Measurements from ENCODE around the gene DTX4.

Gene DTX4

GRCh38 chr11:59181746-59182456 is 10.0 kb downstream of the DTX4 start:
- 95 to 96% methylated on average over 33 of the region's 33 CpGs for WGBS, 2 experiments
- no peaks in the 10 kb centered on the region for H3K9me3 ChIP-seq (ENCODE audit: control insufficient read depth, low read length)
- H3K4me3 ChIP-seq (ENCODE audit: insufficient read depth, low read depth, low read length): no peak overlapping the region
- no peaks in the 10 kb centered on the region for H3K27me3 ChIP-seq (ENCODE audit: control insufficient read depth, insufficient read depth, low read length, poor library complexity, severe bottlenecking)
- H3K27ac ChIP-seq (ENCODE audit: insufficient read depth, low read depth, low read length, poor library complexity, severe bottlenecking): no peak overlapping the region
- peaks cover 33% of the 10 kb centered on the region for H3K4me1 ChIP-seq (ENCODE audit: control insufficient read depth, insufficient read depth, low read length)
- H3K36me3 ChIP-seq (ENCODE audit: control insufficient read depth, insufficient read depth, low read length): peaks cover 42% of the 10 kb centered on the region

DNA sequence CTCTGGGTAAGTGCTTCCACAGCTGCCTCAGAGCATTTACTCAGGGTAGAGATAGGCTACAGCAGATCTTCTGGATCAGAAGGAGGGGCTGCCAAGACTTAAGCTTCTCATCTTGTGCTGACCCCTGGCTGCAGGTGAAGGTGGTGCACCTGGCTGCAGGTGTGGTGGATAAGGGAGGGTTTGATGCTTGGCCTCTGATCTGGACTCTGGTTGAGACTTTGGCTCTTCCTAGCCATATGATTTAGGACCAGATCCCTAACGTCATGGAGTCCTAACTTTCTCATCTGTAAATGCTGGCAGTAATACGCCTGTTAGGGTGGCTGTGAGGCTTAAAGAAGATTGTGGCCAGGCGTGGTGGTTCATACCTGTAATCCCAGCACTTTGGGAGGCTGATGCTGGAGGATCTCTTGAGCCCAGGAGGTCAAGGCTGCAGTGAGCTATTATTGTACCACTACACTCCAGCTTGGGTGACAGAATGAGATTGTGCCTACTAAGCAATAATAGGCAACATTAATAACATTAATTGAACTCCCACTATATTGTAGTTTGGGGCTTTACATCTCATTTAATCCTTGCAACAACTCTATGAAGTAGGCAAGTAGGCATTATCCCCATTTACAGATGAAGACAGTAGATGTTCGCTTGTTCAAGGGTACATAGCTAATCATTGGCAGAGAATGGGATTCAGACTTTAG is 10.7 kb downstream of the DTX4 start:
- Histone ChIP-seq H3K9me3 (ENCODE audit: control insufficient read depth, low read length) (no peaks in the 10 kb centered on the region), H3K4me3 (ENCODE audit: insufficient read depth, low read depth, low read length) (no peak overlapping the region), H3K27me3 (ENCODE audit: control insufficient read depth, insufficient read depth, low read length, poor library complexity, severe bottlenecking) (no peaks in the 10 kb centered on the region), H3K27ac (ENCODE audit: insufficient read depth, low read depth, low read length, poor library complexity, severe bottlenecking) (no peak overlapping the region), H3K4me1 (ENCODE audit: control insufficient read depth, insufficient read depth, low read length) (peaks cover 33% of the 10 kb centered on the region), H3K36me3 (ENCODE audit: control insufficient read depth, insufficient read depth, low read length) (peaks cover 41% of the 10 kb centered on the region)
- WGBS, 2 experiments: 96 to 97% methylated on average over 4 of the region's 4 CpGs

DNA sequence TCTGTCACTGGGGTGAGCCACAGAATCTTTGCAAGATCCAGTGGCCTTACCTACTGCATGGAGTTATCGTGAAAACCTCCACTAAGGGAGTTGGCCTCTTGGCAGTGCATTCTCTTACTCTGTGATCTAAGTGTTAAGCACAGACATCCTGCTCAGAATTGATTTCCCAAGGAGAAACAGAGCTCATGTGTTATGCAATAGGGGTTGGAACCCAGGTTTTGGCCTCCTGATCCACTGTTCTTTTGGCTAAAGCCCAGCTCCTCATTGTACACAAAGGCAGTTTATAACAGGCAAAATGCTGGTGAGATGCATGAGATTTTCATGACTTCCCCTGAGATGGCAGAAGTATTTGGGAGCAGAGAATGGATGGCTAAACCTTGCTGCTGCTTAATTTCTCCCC is 11.8 kb downstream of the DTX4 start:
- Histone ChIP-seq H3K27ac (ENCODE audit: insufficient read depth, low read depth, low read length, poor library complexity, severe bottlenecking) (no peak overlapping the region), H3K4me1 (ENCODE audit: control insufficient read depth, insufficient read depth, low read length) (peaks cover 33% of the 10 kb centered on the region), H3K9me3 (ENCODE audit: control insufficient read depth, low read length) (no peaks in the 10 kb centered on the region), H3K4me3 (ENCODE audit: insufficient read depth, low read depth, low read length) (no peak overlapping the region), H3K36me3 (ENCODE audit: control insufficient read depth, insufficient read depth, low read length) (peaks cover 40% of the 10 kb centered on the region), H3K27me3 (ENCODE audit: control insufficient read depth, insufficient read depth, low read length, poor library complexity, severe bottlenecking) (no peaks in the 10 kb centered on the region)
- 94 to 97% methylated on average over 1 of the region's 1 CpG for WGBS, 2 experiments

DNA sequence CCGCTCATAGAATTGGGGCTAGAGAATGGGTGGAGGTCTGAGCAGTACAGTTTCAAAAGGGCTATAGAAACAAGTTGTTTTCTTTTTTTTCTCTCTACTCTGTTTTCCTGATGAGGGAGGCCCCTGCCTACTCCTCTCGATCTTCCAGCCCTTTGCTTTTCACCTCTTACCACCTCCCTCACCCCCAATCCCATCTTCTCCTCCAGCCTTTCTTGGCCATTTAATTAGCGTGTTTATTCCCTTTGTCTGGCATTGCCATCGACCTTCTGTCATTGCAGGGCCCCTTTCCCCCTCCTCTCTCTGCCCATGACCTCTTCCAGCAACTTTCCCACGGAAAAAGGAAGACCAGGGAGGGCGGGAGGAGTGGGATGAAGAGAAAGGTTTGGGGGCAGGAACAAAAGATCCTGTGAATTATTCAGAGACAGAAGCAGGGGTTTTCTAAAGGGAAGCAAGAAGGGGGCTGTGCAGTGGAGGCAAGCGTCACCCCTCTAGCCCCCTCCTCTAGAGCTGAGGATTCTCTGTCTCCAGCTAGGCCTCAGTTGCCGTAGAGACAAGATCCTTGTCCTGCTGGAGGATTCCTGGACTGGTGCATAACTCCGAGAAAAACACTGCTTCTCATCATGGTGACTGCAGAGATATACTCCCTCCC is 12.9 kb downstream of the DTX4 start:
- Histone ChIP-seq H3K36me3 (ENCODE audit: control insufficient read depth, insufficient read depth, low read length) (peaks cover 44% of the 10 kb centered on the region), H3K4me1 (ENCODE audit: control insufficient read depth, insufficient read depth, low read length) (peaks cover 33% of the 10 kb centered on the region), H3K27me3 (ENCODE audit: control insufficient read depth, insufficient read depth, low read length, poor library complexity, severe bottlenecking) (no peaks in the 10 kb centered on the region), H3K4me3 (ENCODE audit: insufficient read depth, low read depth, low read length) (no peak overlapping the region), H3K27ac (ENCODE audit: insufficient read depth, low read depth, low read length, poor library complexity, severe bottlenecking) (peak overlapping the region; percentile 83), H3K9me3 (ENCODE audit: control insufficient read depth, low read length) (no peaks in the 10 kb centered on the region)
- 63 to 66% methylated on average over 8 to 9 of the region's 9 CpGs for WGBS, 2 experiments

- Histone ChIP-seq H3K4me1 (ENCODE audit: control insufficient read depth, insufficient read depth, low read length) (peaks cover 33% of the 10 kb centered on the region), H3K27me3 (ENCODE audit: control insufficient read depth, insufficient read depth, low read length, poor library complexity, severe bottlenecking) (no peaks in the 10 kb centered on the region), H3K27ac (ENCODE audit: insufficient read depth, low read depth, low read length, poor library complexity, severe bottlenecking) (peak overlapping the region; percentile 83), H3K9me3 (ENCODE audit: control insufficient read depth, low read length) (no peaks in the 10 kb centered on the region), H3K36me3 (ENCODE audit: control insufficient read depth, insufficient read depth, low read length) (peaks cover 51% of the 10 kb centered on the region), H3K4me3 (ENCODE audit: insufficient read depth, low read depth, low read length) (no peak overlapping the region)
- WGBS, 2 experiments: 85 to 86% methylated on average over 5 of the region's 5 CpGs
Observed at GRCh38 chr11:59185386-59185945, 13.5 kb downstream of the DTX4 start.

DNA sequence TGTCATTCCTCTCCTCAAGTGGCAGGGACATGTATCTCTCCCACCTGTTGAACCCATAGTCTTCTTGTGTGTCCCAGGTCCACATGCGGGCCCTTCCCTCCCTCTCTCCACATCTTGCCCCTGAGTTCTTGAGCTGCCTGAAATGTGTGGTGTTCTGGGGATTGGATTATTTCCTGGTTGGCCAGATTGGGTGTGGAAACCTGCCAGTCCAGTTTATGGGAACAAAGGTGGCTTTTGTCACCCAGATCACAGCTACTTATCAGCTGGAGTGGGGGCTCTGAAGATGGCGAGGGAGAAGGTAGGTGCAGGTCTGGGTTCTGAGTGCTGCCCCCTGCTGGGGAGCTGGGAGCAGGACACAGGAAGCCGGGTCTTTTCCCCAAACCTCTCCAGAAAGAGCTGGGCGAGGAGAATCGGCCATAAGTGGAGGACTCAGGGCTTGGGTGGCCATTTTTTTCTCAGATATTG is 14.2 kb downstream of the DTX4 start:
- Histone ChIP-seq H3K4me1 (ENCODE audit: control insufficient read depth, insufficient read depth, low read length) (peaks cover 33% of the 10 kb centered on the region), H3K27ac (ENCODE audit: insufficient read depth, low read depth, low read length, poor library complexity, severe bottlenecking) (no peak overlapping the region), H3K27me3 (ENCODE audit: control insufficient read depth, insufficient read depth, low read length, poor library complexity, severe bottlenecking) (no peaks in the 10 kb centered on the region), H3K4me3 (ENCODE audit: insufficient read depth, low read depth, low read length) (no peak overlapping the region), H3K9me3 (ENCODE audit: control insufficient read depth, low read length) (no peaks in the 10 kb centered on the region), H3K36me3 (ENCODE audit: control insufficient read depth, insufficient read depth, low read length) (peaks cover 57% of the 10 kb centered on the region)
- 77 to 83% methylated on average over 5 of the region's 5 CpGs for WGBS, 2 experiments

DNA sequence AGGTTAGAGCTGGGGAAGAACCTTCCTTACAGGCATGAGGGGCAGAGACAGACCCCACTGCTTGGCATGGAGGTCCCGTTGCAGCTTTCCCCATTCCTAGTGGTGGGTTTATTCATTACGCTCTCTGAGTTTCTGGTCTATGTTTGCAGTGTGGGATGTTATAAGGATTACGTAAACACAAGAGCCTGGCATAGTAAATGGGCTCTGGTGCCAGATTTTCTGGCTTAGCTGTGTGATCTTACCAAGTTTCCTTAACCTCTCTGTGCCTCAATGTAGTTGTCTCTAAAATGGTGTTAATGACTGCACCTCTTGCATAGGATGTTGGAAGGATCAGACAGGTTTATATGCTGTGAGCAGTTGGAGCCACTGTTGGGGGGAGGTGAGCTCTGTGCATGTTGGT is 15.1 kb downstream of the DTX4 start:
- Histone ChIP-seq H3K4me1 (ENCODE audit: control insufficient read depth, insufficient read depth, low read length) (peaks cover 26% of the 10 kb centered on the region), H3K9me3 (ENCODE audit: control insufficient read depth, low read length) (no peaks in the 10 kb centered on the region), H3K4me3 (ENCODE audit: insufficient read depth, low read depth, low read length) (no peak overlapping the region), H3K27ac (ENCODE audit: insufficient read depth, low read depth, low read length, poor library complexity, severe bottlenecking) (no peak overlapping the region), H3K27me3 (ENCODE audit: control insufficient read depth, insufficient read depth, low read length, poor library complexity, severe bottlenecking) (no peaks in the 10 kb centered on the region), H3K36me3 (ENCODE audit: control insufficient read depth, insufficient read depth, low read length) (peaks cover 57% of the 10 kb centered on the region)
- WGBS, 2 experiments: 93 to 100% methylated on average over 3 of the region's 3 CpGs

- peaks cover 58% of the 10 kb centered on the region for H3K36me3 ChIP-seq (ENCODE audit: control insufficient read depth, insufficient read depth, low read length)
- no peak overlapping the region for H3K27ac ChIP-seq (ENCODE audit: insufficient read depth, low read depth, low read length, poor library complexity, severe bottlenecking)
- no peaks in the 10 kb centered on the region for H3K9me3 ChIP-seq (ENCODE audit: control insufficient read depth, low read length)
- 94 to 96% methylated on average over 6 of the region's 6 CpGs for WGBS, 2 experiments
- peaks cover 26% of the 10 kb centered on the region for H3K4me1 ChIP-seq (ENCODE audit: control insufficient read depth, insufficient read depth, low read length)
- no peaks in the 10 kb centered on the region for H3K27me3 ChIP-seq (ENCODE audit: control insufficient read depth, insufficient read depth, low read length, poor library complexity, severe bottlenecking)
- no peak overlapping the region for H3K4me3 ChIP-seq (ENCODE audit: insufficient read depth, low read depth, low read length)
Observed at GRCh38 chr11:59187587-59187986, 15.7 kb downstream of the DTX4 start.

DNA sequence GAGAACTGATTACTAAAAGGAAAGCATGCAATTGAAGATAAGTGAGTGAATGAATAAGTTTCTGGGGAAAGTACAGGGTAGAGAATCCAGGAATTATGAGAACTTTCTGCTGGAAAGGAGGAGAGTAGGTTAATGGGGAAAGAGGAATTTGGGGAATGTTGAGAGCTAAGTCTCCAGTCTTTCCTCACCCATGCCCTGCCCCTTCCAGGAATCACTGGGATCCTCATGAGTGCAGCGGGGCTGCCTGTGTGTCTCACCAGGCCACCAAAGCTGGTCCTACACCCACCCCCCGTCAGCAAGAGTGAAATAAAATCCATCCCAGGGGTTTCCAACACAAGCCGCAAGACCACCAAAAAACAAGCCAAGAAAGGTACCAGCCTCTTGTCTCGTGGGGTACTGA is 17.0 kb downstream of the DTX4 start:
- Histone ChIP-seq H3K27me3 (ENCODE audit: control insufficient read depth, insufficient read depth, low read length, poor library complexity, severe bottlenecking) (no peaks in the 10 kb centered on the region), H3K4me3 (ENCODE audit: insufficient read depth, low read depth, low read length) (no peak overlapping the region), H3K9me3 (ENCODE audit: control insufficient read depth, low read length) (no peaks in the 10 kb centered on the region), H3K4me1 (ENCODE audit: control insufficient read depth, insufficient read depth, low read length) (peaks cover 21% of the 10 kb centered on the region), H3K36me3 (ENCODE audit: control insufficient read depth, insufficient read depth, low read length) (peaks cover 61% of the 10 kb centered on the region), H3K27ac (ENCODE audit: insufficient read depth, low read depth, low read length, poor library complexity, severe bottlenecking) (no peak overlapping the region)
- 94% methylated on average over 4 of the region's 4 CpGs for WGBS, 2 experiments

DNA sequence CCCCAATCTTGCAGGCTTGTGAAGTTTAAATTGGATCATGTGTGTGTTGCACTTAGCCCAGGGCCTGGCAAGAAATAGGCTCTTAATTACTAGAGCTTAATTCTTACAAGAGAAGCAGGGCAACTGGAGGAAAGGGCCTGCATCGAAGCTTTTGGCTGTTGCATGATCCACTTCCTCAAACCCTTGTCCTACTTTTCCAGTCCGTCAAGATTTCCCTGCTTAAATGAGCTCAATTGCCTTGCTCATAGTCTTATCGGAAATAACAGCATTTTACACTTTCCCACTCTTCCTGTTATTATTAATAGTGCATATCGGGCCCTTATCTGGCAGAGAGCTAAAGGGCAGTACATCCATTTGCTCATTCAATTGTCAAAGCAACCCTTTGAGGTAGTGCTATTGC is 18.1 kb downstream of the DTX4 start:
- Histone ChIP-seq H3K4me3 (ENCODE audit: insufficient read depth, low read depth, low read length) (no peak overlapping the region), H3K9me3 (ENCODE audit: control insufficient read depth, low read length) (no peaks in the 10 kb centered on the region), H3K36me3 (ENCODE audit: control insufficient read depth, insufficient read depth, low read length) (peaks cover 69% of the 10 kb centered on the region), H3K27me3 (ENCODE audit: control insufficient read depth, insufficient read depth, low read length, poor library complexity, severe bottlenecking) (no peaks in the 10 kb centered on the region), H3K4me1 (ENCODE audit: control insufficient read depth, insufficient read depth, low read length) (peaks cover 13% of the 10 kb centered on the region), H3K27ac (ENCODE audit: insufficient read depth, low read depth, low read length, poor library complexity, severe bottlenecking) (no peak overlapping the region)
- 95% methylated on average over 4 of the region's 4 CpGs for WGBS, 2 experiments
